HG03060 (cell line): Measurements from ENCODE around the gene BEST3.
"Not testable (repeated sequence)": the region's sequence is repeated elsewhere in the genome, so short reads cannot be mapped to it uniquely, and the experiment has no call there.

Source experiments
- ATAC-seq: cut with Tn5 transposase; IDR thresholded peaks from one replicate; pipeline ENCODE4 v1.9.1; 2021; ENCODE audit warnings: low read depth, moderate number of reproducible peaks; ENCODE audit not compliant: unreplicated experiment

Gene BEST3

GRCh38 chr12:69610126-69610525 is 89.0 kb downstream of the BEST3 start:
- ATAC-seq = no peak

- ATAC-seq = no peak
These were observed 91.0 kb downstream of the BEST3 start for GRCh38 chr12:69608114-69608513.

- ATAC-seq = not testable (repeated sequence)
These were observed 94.8 kb downstream of the BEST3 start for GRCh38 chr12:69604275-69604674.
